ENCODE data around the gene BBOF1. TPM values are rescaled to one million over a fixed set of nuclear protein-coding genes. Genes with fewer than 3 reads are reported as not detected.

BBOF1 gene, protein sequence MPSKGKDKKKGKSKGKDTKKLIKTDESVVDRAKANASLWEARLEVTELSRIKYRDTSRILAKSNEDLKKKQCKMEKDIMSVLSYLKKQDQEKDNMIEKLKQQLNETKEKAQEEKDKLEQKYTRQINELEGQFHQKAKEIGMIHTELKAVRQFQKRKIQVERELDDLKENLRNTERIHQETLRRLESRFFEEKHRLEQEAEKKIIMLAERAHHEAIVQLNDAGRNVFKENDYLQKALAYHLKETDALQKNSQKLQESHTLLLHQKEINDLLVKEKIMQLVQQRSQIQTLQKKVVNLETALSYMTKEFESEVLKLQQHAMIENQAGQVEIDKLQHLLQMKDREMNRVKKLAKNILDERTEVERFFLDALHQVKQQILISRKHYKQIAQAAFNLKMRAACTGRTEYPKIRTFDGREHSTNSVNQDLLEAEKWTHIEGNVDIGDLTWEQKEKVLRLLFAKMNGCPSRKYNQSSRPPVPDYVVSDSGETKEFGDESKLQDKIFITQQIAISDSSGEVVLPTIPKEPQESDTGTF
- total RNA-seq (2022; extraction: Qiagen RNA extraction; ENCODE audit: low read depth), result 2.7 to 4.7 TPM (median 3.6 TPM) in 5 replicates

DNA sequence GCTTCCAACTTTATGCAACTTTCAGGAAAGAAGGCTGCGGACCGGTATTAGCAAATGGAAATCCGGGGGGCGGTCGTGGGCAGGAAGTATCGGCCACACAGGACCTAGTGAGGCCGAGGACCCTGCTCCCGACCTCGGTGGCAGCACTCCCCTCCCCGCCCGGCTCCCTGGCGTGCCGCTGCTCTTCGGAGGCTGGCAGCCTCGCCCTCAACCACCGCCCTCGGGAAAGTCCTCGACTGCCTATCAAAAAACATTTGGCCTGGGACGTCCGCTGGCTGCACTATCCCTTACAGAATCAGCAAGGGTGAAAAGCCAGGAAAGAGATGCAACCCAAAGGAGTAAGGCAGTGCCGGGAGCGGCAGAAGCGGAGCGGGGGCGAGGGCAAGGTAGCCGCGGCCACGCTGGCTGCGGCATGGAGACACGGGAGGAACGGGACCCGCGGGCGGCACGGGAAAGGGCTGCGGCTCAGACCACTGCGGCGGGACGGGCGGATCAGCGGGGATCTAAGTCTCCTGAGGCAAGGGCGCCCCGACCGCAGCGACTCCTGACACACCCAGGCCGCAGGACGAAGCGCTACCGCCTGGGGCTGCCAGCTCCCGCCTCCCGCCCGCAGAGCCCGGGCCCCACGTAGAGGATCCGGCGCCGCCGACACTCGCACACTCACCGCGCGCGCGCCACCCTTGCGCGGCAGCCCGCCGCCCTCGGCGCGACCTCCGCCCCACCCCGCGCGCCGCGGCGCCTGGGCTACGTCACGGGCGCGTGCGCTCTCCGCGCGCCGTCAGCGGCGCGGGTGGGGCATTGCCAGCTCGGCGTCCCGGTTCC, at the start of gene BBOF1, which contains the start of gene ENTPD5:
TSS of gene BBOF1 (plus strand) at position 764 of the 822 bp plus-strand sequence. CDS start 130 bp downstream, outside the sequence.
TSS of gene ENTPD5 (minus strand) at position 703 of the 822 bp plus-strand sequence. CDS start 31,186 bp downstream, outside the sequence.

DNA sequence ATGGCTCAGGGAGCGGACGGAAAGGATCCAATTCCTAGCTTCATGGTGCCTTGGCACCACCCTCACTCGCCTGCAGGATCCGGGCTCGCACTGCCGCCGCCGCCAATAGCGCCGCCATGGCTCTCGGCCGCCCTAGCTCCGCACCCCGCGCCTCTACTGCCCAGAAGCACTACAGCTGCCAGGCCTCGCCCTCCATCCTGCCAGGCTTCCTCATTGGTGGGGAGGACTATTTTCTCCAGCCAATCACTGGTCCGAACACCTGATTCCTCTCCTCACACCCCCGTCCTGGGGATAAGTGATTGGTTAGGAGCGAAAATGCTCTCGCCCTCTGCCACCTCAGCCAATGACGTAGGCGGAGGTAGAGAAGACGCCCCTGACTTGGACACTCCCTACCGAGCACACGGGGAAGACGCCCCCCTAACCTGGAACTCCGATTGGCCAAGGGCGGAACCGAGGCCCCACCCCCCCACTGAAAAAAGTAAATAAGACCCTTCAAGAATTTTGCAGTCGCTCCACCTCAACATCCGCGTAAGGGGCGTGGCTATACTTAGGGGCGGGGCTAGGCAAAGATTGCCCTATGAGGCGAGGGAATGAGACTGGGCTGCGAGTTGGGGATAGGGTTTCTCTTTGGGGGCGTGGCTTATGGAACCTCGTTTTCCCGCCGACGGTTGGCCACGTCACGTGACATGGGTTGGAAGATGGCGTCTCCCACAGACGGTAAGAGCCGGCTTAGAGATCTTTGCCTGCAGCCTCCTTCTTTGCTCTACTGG, 65.3 kb downstream of the BBOF1 start, which contains the start of the genes ALDH6A1 and LIN52:
TSS of gene ALDH6A1 (minus strand) at position 177 of the 770 bp plus-strand sequence. CDS start at position 118, 59 bp downstream.
TSS of gene LIN52 (plus strand) at position 680 of the 770 bp plus-strand sequence. CDS start at position 699, 19 bp downstream.

Other genes with a start within 250 kb of the BBOF1 start
- 7.1 to 10.3 TPM (median 9.7 TPM) in 5 replicates for gene PTGR2, start 167.5 kb upstream of the BBOF1 start, total RNA-seq (2022; extraction: Qiagen RNA extraction; ENCODE audit: low read depth)
- 44.6 to 55.1 TPM (median 45.8 TPM) in 5 replicates for gene ZNF410, start 132.5 kb upstream of the BBOF1 start, total RNA-seq (2022; extraction: Qiagen RNA extraction; ENCODE audit: low read depth)
- gene FAM161B, start 69.3 kb upstream of the BBOF1 start, total RNA-seq (2022; extraction: Qiagen RNA extraction; ENCODE audit: low read depth), result 1.2 to 1.7 TPM (median 1.5 TPM) in 5 replicates
- 23.7 to 28.6 TPM (median 27.6 TPM) in 5 replicates for gene COQ6, start 69.0 kb upstream of the BBOF1 start, total RNA-seq (2022; extraction: Qiagen RNA extraction; ENCODE audit: low read depth)
- 4.7 to 7.0 TPM (median 6.3 TPM) in 5 replicates for gene ENTPD5, start 61 bp upstream of the BBOF1 start, total RNA-seq (2022; extraction: Qiagen RNA extraction; ENCODE audit: low read depth)
- 1.6 to 2.7 TPM (median 2.3 TPM) in 5 replicates for gene ALDH6A1, start 65.1 kb downstream of the BBOF1 start, total RNA-seq (2022; extraction: Qiagen RNA extraction; ENCODE audit: low read depth)
- 4.2 to 5.4 TPM (median 4.5 TPM) in 5 replicates for gene LIN52, start 65.6 kb downstream of the BBOF1 start, total RNA-seq (2022; extraction: Qiagen RNA extraction; ENCODE audit: low read depth)
- gene VSX2, start 220.1 kb downstream of the BBOF1 start, total RNA-seq (2022; extraction: Qiagen RNA extraction; ENCODE audit: low read depth), result not detected in 5 replicates

Data from A549 treated with GW870086 at 1 μM for 4 hours (cell line).